Middle frontal gyrus (tissue), 1 donor: ENCODE measurements around the gene NEGR1.

Source experiments
- DNase-seq: peaks from one replicate; pipeline ENCODE4 v3.0.0-alpha.2; 2015; ENCODE audit warnings: low spot score; ENCODE audit errors: extremely low spot score

Gene NEGR1

GRCh38 chr1:71785000-71785399 lies 497.3 kb downstream of the NEGR1 start:
- DNase-seq: no peak

- DNase-seq: no peak
These were observed 498.1 kb downstream of the NEGR1 start for GRCh38 chr1:71784241-71784640.

- peak; percentile 18 for DNase-seq
These were observed 499.3 kb downstream of the NEGR1 start for GRCh38 chr1:71783071-71783470.

- no peak for DNase-seq
These were observed 500.9 kb downstream of the NEGR1 start for GRCh38 chr1:71781450-71781849.

GRCh38 chr1:71780681-71781080 lies 501.7 kb downstream of the NEGR1 start:
- DNase-seq: no peak

- no peak for DNase-seq
These were observed 503.4 kb downstream of the NEGR1 start for GRCh38 chr1:71778940-71779339.

GRCh38 chr1:71777094-71777493 lies 505.2 kb downstream of the NEGR1 start:
- DNase-seq: no peak

GRCh38 chr1:71774705-71775104 lies 507.6 kb downstream of the NEGR1 start:
- no peak for DNase-seq

- no peak for DNase-seq
These were observed 512.2 kb downstream of the NEGR1 start for GRCh38 chr1:71770121-71770520.

GRCh38 chr1:71766748-71767147 lies 515.6 kb downstream of the NEGR1 start:
- no peak for DNase-seq

GRCh38 chr1:71762514-71763255 lies 519.7 kb downstream of the NEGR1 start:
- no peak for DNase-seq

- no peak for DNase-seq
These were observed 526.9 kb downstream of the NEGR1 start for GRCh38 chr1:71755441-71755840.

- DNase-seq: no peak
These were observed 528.6 kb downstream of the NEGR1 start for GRCh38 chr1:71753746-71754145.

- DNase-seq: no peak
These were observed 537.0 kb downstream of the NEGR1 start for GRCh38 chr1:71745326-71745725.

- DNase-seq: no peak
These were observed 538.5 kb downstream of the NEGR1 start for GRCh38 chr1:71743862-71744261.

- no peak for DNase-seq
These were observed 543.4 kb downstream of the NEGR1 start for GRCh38 chr1:71738910-71739309.

GRCh38 chr1:71738256-71738655 lies 544.1 kb downstream of the NEGR1 start:
- no peak for DNase-seq

- no peak for DNase-seq
These were observed 544.6 kb downstream of the NEGR1 start for GRCh38 chr1:71737768-71738167.

- DNase-seq: no peak
These were observed 549.2 kb downstream of the NEGR1 start for GRCh38 chr1:71733121-71733520.

- no peak for DNase-seq
These were observed 560.8 kb downstream of the NEGR1 start for GRCh38 chr1:71721532-71721931.

- no peak for DNase-seq
These were observed 563.0 kb downstream of the NEGR1 start for GRCh38 chr1:71719330-71719729.

- no peak for DNase-seq
These were observed 565.2 kb downstream of the NEGR1 start for GRCh38 chr1:71717186-71717585.

- no peak for DNase-seq
These were observed 570.9 kb downstream of the NEGR1 start for GRCh38 chr1:71711456-71711855.
